ENCODE measurements around the gene TMEM120B. TPM values are rescaled to one million over a fixed set of nuclear protein-coding genes. Genes with fewer than 3 reads are reported as not detected.

The TMEM120B gene
- total and polyA plus RNA-seq, 2 of the 13 experiments (the other 11 are each of a cell fraction or from before 2014, with no cell fraction given): 7.1 to 12.9 TPM

DNA sequence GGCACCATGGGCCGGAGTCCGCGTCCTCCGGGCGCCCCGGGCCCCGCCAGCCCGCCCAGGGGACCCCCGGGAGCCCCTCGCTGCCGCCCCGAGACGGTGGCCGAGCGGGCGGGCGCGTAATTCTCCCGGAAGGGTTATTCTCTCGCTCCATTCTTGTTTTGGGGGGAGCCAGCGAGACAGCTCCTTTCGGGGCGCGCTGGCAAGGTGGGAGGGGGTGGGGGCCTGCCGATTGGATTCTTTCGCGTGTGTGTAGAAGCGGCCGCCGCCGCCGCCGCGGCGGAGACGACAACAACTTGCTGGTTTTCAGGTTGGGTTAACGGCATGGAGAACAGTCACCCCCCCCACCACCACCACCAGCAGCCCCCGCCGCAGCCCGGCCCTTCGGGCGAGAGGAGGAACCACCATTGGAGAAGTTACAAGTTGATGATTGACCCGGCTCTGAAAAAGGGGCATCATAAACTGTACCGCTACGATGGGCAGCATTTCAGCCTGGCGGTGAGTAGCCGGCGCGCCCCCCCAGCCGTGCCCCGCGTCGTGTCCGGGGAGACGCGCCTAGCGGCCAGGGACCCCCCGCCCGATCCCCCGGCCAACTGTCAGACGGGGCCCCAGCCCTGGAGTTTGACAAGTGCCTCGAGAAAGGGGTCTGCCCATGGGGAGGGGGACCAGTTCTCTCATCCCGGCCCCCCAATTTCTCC is 92.0 kb downstream of the TMEM120B start (continued):
- TF ChIP-seq, protein P1, sequence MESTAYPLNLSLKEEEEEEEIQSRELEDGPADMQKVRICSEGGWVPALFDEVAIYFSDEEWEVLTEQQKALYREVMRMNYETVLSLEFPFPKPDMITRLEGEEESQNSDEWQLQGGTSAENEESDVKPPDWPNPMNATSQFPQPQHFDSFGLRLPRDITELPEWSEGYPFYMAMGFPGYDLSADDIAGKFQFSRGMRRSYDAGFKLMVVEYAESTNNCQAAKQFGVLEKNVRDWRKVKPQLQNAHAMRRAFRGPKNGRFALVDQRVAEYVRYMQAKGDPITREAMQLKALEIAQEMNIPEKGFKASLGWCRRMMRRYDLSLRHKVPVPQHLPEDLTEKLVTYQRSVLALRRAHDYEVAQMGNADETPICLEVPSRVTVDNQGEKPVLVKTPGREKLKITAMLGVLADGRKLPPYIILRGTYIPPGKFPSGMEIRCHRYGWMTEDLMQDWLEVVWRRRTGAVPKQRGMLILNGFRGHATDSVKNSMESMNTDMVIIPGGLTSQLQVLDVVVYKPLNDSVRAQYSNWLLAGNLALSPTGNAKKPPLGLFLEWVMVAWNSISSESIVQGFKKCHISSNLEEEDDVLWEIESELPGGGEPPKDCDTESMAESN (CRISPR knock-in tag; conservative IDR thresholded peaks at IDR 0.05): no peak
- TF ChIP-seq ZFP36L1 (CRISPR knock-in tag; IDR thresholded peaks at IDR 0.05) (no peak), ZNF629 (CRISPR knock-in tag; conservative IDR thresholded peaks at IDR 0.05) (no peak), ZNF788 (CRISPR knock-in tag; IDR thresholded peaks at IDR 0.05; ENCODE audit: borderline replicate concordance) (no peak), ATF1 (CRISPR knock-in tag; IDR thresholded peaks at IDR 0.05) (no peak), LCORL (IDR thresholded peaks at IDR 0.05) (no peak), LCORL (CRISPR knock-in tag; IDR thresholded peaks at IDR 0.05) (peak; percentile 28; the same call in 1 of the 2 replicates), GABPA (IDR thresholded peaks at IDR 0.05; ENCODE audit: low read depth, low read length) (no peak), GABPA (CRISPR knock-in tag; IDR thresholded peaks at IDR 0.05; ENCODE audit: low read depth) (no peak), EHMT2 (IDR thresholded peaks at IDR 0.05; ENCODE audit: borderline replicate concordance, low read depth, low read length) (no peak), GATAD2A (CRISPR knock-in tag; IDR thresholded peaks at IDR 0.05) (no peak), HNRNPK (IDR thresholded peaks at IDR 0.05; ENCODE audit: low read depth, low read length, poor library complexity, severe bottlenecking) (peak; percentile 28), THAP11 (CRISPR knock-in tag; IDR thresholded peaks at IDR 0.05) (0 out of 2 replicates have a peak, but pooled peaks have one; percentile 21), ZNF782 (CRISPR knock-in tag; IDR thresholded peaks at IDR 0.05; ENCODE audit: borderline replicate concordance) (0 out of 2 replicates have a peak, but pooled peaks have one; percentile 59), ZFX (CRISPR knock-in tag; IDR thresholded peaks at IDR 0.05; ENCODE audit: low read depth) (peak; percentile 54; the same call in 1 of the 2 replicates), ZNF430 (CRISPR knock-in tag; IDR thresholded peaks at IDR 0.05) (no peak), ZNF550 (CRISPR knock-in tag; IDR thresholded peaks at IDR 0.05; ENCODE audit: borderline replicate concordance) (no peak), CEBPB (IDR thresholded peaks at IDR 0.05; ENCODE audit: borderline replicate concordance, low read depth, low read length) (no peak), SMAD9 (CRISPR knock-in tag; IDR thresholded peaks at IDR 0.05) (no peak), SRY (CRISPR knock-in tag; IDR thresholded peaks at IDR 0.05) (peak; percentile 63; the same call in 1 of the 2 replicates), HOXA5 (CRISPR knock-in tag; IDR thresholded peaks at IDR 0.05) (no peak), NFIB (CRISPR knock-in tag; IDR thresholded peaks at IDR 0.05; ENCODE audit: borderline replicate concordance) (no peak), NRL (CRISPR knock-in tag; IDR thresholded peaks at IDR 0.05; ENCODE audit: borderline replicate concordance) (no peak), DNMT1 (CRISPR knock-in tag; IDR thresholded peaks at IDR 0.05) (no peak), KDM1A (CRISPR knock-in tag; IDR thresholded peaks at IDR 0.05) (no peak), CEBPG (CRISPR knock-in tag; IDR thresholded peaks at IDR 0.05) (no peak), AKAP8 (CRISPR knock-in tag; IDR thresholded peaks at IDR 0.05) (no peak)
- TF ChIP-seq, protein P2, sequence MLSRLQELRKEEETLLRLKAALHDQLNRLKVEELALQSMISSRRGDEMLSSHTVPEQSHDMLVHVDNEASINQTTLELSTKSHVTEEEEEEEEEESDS (CRISPR knock-in tag; IDR thresholded peaks at IDR 0.05; ENCODE audit: borderline replicate concordance): no peak
- TF ChIP-seq, protein P3, sequence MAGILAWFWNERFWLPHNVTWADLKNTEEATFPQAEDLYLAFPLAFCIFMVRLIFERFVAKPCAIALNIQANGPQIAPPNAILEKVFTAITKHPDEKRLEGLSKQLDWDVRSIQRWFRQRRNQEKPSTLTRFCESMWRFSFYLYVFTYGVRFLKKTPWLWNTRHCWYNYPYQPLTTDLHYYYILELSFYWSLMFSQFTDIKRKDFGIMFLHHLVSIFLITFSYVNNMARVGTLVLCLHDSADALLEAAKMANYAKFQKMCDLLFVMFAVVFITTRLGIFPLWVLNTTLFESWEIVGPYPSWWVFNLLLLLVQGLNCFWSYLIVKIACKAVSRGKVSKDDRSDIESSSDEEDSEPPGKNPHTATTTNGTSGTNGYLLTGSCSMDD (CRISPR knock-in tag; IDR thresholded peaks at IDR 0.05): no peak
- TF ChIP-seq, protein P4, sequence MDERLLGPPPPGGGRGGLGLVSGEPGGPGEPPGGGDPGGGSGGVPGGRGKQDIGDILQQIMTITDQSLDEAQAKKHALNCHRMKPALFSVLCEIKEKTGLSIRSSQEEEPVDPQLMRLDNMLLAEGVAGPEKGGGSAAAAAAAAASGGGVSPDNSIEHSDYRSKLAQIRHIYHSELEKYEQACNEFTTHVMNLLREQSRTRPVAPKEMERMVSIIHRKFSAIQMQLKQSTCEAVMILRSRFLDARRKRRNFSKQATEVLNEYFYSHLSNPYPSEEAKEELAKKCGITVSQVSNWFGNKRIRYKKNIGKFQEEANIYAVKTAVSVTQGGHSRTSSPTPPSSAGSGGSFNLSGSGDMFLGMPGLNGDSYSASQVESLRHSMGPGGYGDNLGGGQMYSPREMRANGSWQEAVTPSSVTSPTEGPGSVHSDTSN (CRISPR knock-in tag; IDR thresholded peaks at IDR 0.05): no peak
